ENCODE data around the gene ALX3. TPM values are rescaled to one million over a fixed set of nuclear protein-coding genes. Genes with fewer than 3 reads are reported as not detected.

The ALX3 gene
- total and polyA plus RNA-seq, 2 of the 8 experiments (the other 6 are each of a cell fraction or from before 2014, with no cell fraction given) = 0.20 TPM; not detected in 1

DNA sequence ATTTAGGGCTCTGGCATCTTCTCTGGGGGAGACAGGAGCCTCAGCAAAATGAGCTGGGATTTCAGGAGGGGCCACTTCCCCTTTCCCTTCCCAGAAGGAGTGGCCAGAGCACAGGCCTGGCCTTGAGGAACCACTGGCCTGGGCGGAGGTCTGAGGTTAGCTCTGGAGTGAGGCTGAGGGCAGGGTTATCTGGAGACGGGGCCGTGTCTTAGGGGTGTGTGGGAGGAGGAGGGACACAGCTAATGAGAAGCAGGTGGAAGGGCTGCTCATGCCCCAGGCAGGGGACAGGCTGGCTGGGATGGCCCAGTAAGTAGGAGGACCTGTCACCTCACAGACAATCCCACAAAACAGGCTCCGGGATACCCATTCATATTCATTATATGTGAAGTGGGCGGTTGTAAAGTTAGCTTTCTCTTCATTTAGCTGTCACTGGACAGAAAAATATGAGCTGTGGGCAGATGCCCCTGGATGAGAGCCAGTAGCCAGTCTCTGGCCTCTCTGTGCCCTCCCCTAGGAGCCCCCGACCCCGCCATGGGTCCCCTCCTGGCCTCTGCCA is 12.4 kb downstream of the ALX3 start:
- H3K18ac ChIP-seq (ENCODE audit: extremely low read depth, low read length) = no peak overlapping the region
- WGBS, 2 experiments (ENCODE audit: extremely low coverage in 1 of 2, insufficient coverage in 1 of 2, insufficient read length in 1 of 2, insufficient replicate concordance in 2 of 2, low coverage in 1 of 2, low lambda C conversion rate in 2 of 2, missing lambda C conversion rate in 1 of 2) = 87% methylated on average over 7 of the region's 7 CpGs; no CpG with 5 or more reads in 1 of the 2 experiments
- H4K5ac ChIP-seq (ENCODE audit: insufficient read length, low read depth, low read length) = no peak overlapping the region
- H4K91ac ChIP-seq (replicated peaks; ENCODE audit: insufficient read length, low read length) = no peak overlapping the region
- H2AFZ ChIP-seq (ENCODE audit: low read length) = no peak overlapping the region
- H2AK5ac ChIP-seq (ENCODE audit: low read depth, low read length) = no peak overlapping the region
- no peak overlapping the region for H2BK15ac ChIP-seq (ENCODE audit: low read length)
- TF ChIP-seq RFX5 (IDR thresholded peaks at IDR 0.05; ENCODE audit: borderline replicate concordance, low read depth, low read length) = no peak
- no peak overlapping the region for H3K14ac ChIP-seq (ENCODE audit: insufficient read length)
- ChIA-PET POLR2A (ENCODE audit: partially characterized antibody) (interaction anchor here (1.0 to 1.3 kb wide), 4 partner anchors 9 to 56 kb away, joined by 3 to 5 read pairs (median 3); partner anchors contain the start of gene STRIP1), CTCF (ENCODE audit: partially characterized antibody) (interaction anchor here (0.6 to 40.7 kb wide), 9 partner anchors 17 to 646 kb away, joined by 3 to 1450 read pairs (median 5); partner anchors contain the start of genes ALX3, STRIP1 and UBL4B)
- H2BK20ac ChIP-seq (ENCODE audit: low read length) = no peak overlapping the region
- H3K23me2 ChIP-seq (ENCODE audit: low read depth, low read length) = no peaks in the 10 kb centered on the region
- FAIRE-seq (no peak), DNase-seq (ENCODE audit: low read depth in 1 of 2, low spot score in 2 of 2) (no peak)
- H3K4me2 ChIP-seq (ENCODE audit: insufficient read depth in 1 of 2, low read depth in 2 of 2, low read length in 2 of 2) = no peak overlapping the region
- no peaks in the 10 kb centered on the region for H3K4me1 ChIP-seq (replicated peaks in 1 of 4; ENCODE audit: control insufficient read depth in 3 of 4, insufficient read depth in 4 of 4, low read length in 3 of 4)
- H3K79me2 ChIP-seq (ENCODE audit: control insufficient read depth in 1 of 2, insufficient read depth in 2 of 2, low read length in 2 of 2) = no peaks in the 10 kb centered on the region
- H3K23ac ChIP-seq (ENCODE audit: insufficient read length) = no peak overlapping the region
- H4K8ac ChIP-seq (ENCODE audit: extremely low read depth, insufficient read depth, low read length) = no peak overlapping the region
- H3K4me3 ChIP-seq (ENCODE audit: extremely low read depth in 1 of 4, insufficient read depth in 2 of 4, low read depth in 3 of 4, low read length in 4 of 4) = no peak overlapping the region
- no peak overlapping the region for H3K9ac ChIP-seq (replicated peaks in 1 of 4; ENCODE audit: extremely low read depth in 1 of 4, low read depth in 3 of 4, low read length in 3 of 4)
- H2BK12ac ChIP-seq (ENCODE audit: low read depth, low read length) = no peak overlapping the region
- H2BK120ac ChIP-seq (replicated peaks; ENCODE audit: low read depth, low read length) = no peak overlapping the region
- no peak overlapping the region for H3K27ac ChIP-seq (ENCODE audit: low read depth, low read length)
- peaks cover 18 to 39% (median 29%) of the 10 kb centered on the region in 4 experiments for H3K36me3 ChIP-seq (ENCODE audit: control insufficient read depth in 2 of 4, insufficient read depth in 4 of 4, low read length in 3 of 4)
- no peaks in the 10 kb centered on the region for H3K27me3 ChIP-seq (replicated peaks in 1 of 4; ENCODE audit: control insufficient read depth in 3 of 4, extremely low read depth in 1 of 4, insufficient read depth in 3 of 4, low read length in 3 of 4)
- no peak overlapping the region for H3K56ac ChIP-seq (replicated peaks; ENCODE audit: insufficient read length, low read depth, low read length)
- H3K79me1 ChIP-seq (ENCODE audit: low read depth, low read length) = no peaks in the 10 kb centered on the region; the same call in 1 of the 2 replicates
- H4K20me1 ChIP-seq (replicated peaks in 1 of 2; ENCODE audit: control insufficient read depth in 1 of 2, insufficient read depth in 2 of 2, low read length in 2 of 2) = peaks cover 6 to 20% of the 10 kb centered on the region in 2 experiments
- H2BK5ac ChIP-seq (ENCODE audit: low read depth, low read length) = no peak overlapping the region
- no peaks in the 10 kb centered on the region for H3K9me3 ChIP-seq (ENCODE audit: insufficient read depth in 2 of 2, low read depth in 1 of 2, low read length in 1 of 2)
- no peak overlapping the region for H3K4ac ChIP-seq (replicated peaks; ENCODE audit: insufficient read length, low read depth, low read length)

Data from H1 (cell line).